HFF-Myc (cell line): ENCODE data around the gene CLEC16A.

ENCODE experiments used
- DNase-seq: peaks from one replicate; pipeline ENCODE4 v3.0.0-alpha.2; 2011; ENCODE audit warnings: low read depth; ENCODE audit errors: extremely low read depth
- H3K4me3 ChIP-seq: replicated peaks from 2 replicates; pipeline ENCODE4 v1.5.1; 2011; ENCODE audit warnings: low read depth, mild to moderate bottlenecking, control low read depth, low read length
- CTCF ChIP-seq: IDR thresholded peaks from 2 replicates; pipeline ENCODE4 v1.5.1; 2012; ENCODE audit warnings: mild to moderate bottlenecking, low read depth, low read length, control low read depth; ENCODE audit errors: missing control alignments

Gene CLEC16A

GRCh38 chr16:11175106-11175786 lies 230.9 kb downstream of the CLEC16A start:
- DNase-seq = no peak

GRCh38 chr16:11175787-11176341 lies 231.5 kb downstream of the CLEC16A start:
- DNase-seq = no peak
- no peak for TF ChIP-seq CTCF
- H3K4me3 ChIP-seq = no peak overlapping the region

More at GRCh38 chr16:11175106-11175786, 230.9 kb downstream of the CLEC16A start:
- TF ChIP-seq CTCF = no peak
- H3K4me3 ChIP-seq = no peak overlapping the region

- TF ChIP-seq CTCF = no peak
- no peak for DNase-seq
- H3K4me3 ChIP-seq = no peak overlapping the region
Measured at GRCh38 chr16:11177578-11178160, 233.3 kb downstream of the CLEC16A start.

GRCh38 chr16:11178424-11178823 lies 234.1 kb downstream of the CLEC16A start:
- no peak overlapping the region for H3K4me3 ChIP-seq
- no peak for TF ChIP-seq CTCF
- DNase-seq = no peak

GRCh38 chr16:11179574-11179973 lies 235.2 kb downstream of the CLEC16A start:
- DNase-seq = no peak
- TF ChIP-seq CTCF = no peak
- H3K4me3 ChIP-seq = no peak overlapping the region

- no peak for TF ChIP-seq CTCF
- DNase-seq = no peak
- H3K4me3 ChIP-seq = no peak overlapping the region
Measured at GRCh38 chr16:11180489-11180888, 236.1 kb downstream of the CLEC16A start.
